ENCODE measurements around the gene KCNMA1. TPM values are rescaled to one million over a fixed set of nuclear protein-coding genes. Genes with fewer than 3 reads are reported as not detected.

Gene KCNMA1
- total RNA-seq, 2 donors from 2014 or later: 5.9 to 9.3 TPM

DNA sequence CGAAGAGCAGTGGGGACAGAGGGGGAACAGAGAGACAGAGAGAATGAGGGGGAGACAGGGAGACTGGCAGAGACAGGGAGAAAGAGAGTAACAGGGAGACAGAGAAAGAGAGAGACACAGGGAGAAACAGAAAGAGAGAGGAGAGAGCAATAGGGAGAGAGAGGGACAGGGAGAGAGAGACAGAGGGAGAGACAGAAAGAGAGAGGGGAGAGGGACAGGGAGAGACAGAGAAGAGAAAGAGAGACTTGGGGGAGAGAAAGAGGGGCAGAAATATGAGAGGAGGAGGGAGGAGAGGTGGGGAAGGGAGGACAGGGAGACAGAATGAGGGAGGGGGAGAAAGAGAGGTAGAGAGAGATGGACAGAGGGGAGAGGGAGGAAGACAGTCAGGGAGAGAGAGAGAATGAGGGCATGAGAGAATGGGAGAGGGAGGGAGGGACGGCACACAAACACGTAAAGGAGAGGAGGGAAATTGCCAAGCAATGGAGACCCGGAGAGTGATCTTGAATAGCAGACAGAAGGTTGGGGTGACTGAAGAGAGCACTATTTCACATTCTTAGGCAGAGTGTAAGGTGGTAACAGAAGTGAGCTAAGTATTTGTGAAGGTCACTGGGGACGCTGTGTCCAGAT is 33.3 kb upstream of the KCNMA1 start:
- Histone ChIP-seq H3K9me3 (no peaks in the 10 kb centered on the region), H3K27ac (no peak overlapping the region), H3K4me1 (peaks cover 6% of the 10 kb centered on the region), H3K36me3 (replicated peaks in 1 of 2; ENCODE audit: insufficient read depth in 1 of 2, low read depth in 2 of 2) (no peaks in the 10 kb centered on the region), H3K4me3 (no peak overlapping the region), H3K27me3 (no peaks in the 10 kb centered on the region)
- WGBS, 2 donors: 69 to 74% methylated on average over 5 of the region's 5 CpGs
- intact Hi-C loops (cut with DNase I): no loop called here
- TF ChIP-seq, protein P1, sequence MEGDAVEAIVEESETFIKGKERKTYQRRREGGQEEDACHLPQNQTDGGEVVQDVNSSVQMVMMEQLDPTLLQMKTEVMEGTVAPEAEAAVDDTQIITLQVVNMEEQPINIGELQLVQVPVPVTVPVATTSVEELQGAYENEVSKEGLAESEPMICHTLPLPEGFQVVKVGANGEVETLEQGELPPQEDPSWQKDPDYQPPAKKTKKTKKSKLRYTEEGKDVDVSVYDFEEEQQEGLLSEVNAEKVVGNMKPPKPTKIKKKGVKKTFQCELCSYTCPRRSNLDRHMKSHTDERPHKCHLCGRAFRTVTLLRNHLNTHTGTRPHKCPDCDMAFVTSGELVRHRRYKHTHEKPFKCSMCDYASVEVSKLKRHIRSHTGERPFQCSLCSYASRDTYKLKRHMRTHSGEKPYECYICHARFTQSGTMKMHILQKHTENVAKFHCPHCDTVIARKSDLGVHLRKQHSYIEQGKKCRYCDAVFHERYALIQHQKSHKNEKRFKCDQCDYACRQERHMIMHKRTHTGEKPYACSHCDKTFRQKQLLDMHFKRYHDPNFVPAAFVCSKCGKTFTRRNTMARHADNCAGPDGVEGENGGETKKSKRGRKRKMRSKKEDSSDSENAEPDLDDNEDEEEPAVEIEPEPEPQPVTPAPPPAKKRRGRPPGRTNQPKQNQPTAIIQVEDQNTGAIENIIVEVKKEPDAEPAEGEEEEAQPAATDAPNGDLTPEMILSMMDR (IDR thresholded peaks at IDR 0.05): no peak
- TF ChIP-seq POLR2A (IDR thresholded peaks at IDR 0.05): no peak
- DNase-seq (no peak), ATAC-seq (no peak)

DNA sequence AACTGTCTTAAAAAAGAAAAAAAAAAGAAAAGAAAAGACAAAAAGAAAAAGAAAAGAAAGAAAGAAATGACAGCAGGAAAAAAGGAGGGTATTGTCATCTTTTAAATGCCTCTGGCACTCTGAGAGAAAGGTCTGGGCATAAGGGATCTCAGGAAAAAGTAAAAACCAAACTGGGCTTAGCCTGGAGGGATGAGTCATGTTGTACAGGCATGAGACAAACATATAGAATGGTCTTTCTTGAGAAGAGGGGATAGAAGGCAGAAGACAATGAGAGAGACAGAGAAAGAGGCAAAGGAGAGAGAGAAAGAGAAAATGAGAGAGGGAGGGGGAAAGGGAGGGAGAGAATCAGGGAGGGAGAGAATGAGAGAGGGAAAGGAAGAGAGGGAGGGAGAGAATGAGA is 32.3 kb upstream of the KCNMA1 start:
- no peak for TF ChIP-seq POLR2A (IDR thresholded peaks at IDR 0.05)
- TF ChIP-seq, protein P1 (IDR thresholded peaks at IDR 0.05): no peak
- no peaks in the 10 kb centered on the region for H3K36me3 ChIP-seq (replicated peaks in 1 of 2; ENCODE audit: insufficient read depth in 1 of 2, low read depth in 2 of 2)
- ATAC-seq (no peak), DNase-seq (no peak)
- no peaks in the 10 kb centered on the region for H3K27me3 ChIP-seq
- no peaks in the 10 kb centered on the region for H3K9me3 ChIP-seq
- intact Hi-C loops (cut with DNase I): no loop called here
- H3K4me3 ChIP-seq: no peak overlapping the region
- peaks cover 6% of the 10 kb centered on the region for H3K4me1 ChIP-seq
- H3K27ac ChIP-seq: no peak overlapping the region

DNA sequence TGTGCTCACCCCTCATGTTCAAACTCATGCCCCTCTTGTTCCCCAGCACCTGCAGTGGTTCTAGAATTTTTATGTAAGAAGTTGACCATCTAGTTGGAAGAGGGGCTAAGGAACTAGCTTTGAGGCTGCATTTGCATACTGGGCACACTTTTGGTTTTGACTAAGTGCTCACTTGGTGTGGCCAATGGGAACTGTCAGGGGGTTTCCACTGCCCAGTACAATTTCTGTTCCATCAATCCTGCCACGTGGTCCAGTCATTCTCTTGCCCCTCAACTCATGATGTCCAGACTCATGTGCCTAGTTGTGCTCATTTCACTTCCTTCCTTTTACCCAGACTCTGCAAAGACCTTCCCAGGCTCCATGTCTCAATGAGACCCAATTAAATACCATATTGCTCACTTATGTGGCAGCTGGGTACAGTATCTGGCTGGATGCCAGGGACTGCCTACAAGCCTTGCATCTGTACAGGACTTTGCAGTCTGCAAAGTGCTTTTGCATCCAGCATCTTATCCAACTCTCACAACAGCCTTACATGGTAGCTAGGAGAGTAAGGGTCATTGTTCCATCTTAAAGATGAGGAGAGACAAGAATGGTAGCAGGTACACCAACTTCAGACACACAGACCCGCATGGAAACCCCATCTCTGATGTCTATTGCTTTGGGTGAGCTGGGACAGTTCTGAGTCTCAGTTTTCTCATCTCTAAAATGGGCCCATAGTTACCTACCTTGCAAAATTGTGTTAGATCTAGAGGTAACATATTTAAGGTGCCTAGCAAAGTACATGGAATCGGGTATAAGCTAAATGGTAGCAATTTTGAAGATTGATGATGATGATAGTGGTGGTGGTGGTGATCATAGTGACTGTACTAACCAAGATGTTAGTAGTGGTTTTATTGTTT is 30.1 kb upstream of the KCNMA1 start:
- peak in 1 of 4 donors; percentile 24 for DNase-seq
- Histone ChIP-seq H3K4me1 (peaks cover 3% of the 10 kb centered on the region), H3K9me3 (no peaks in the 10 kb centered on the region), H3K27me3 (no peaks in the 10 kb centered on the region), H3K36me3 (replicated peaks in 1 of 2; ENCODE audit: insufficient read depth in 1 of 2, low read depth in 2 of 2) (no peaks in the 10 kb centered on the region), H3K4me3 (no peak overlapping the region), H3K27ac (no peak overlapping the region)
- TF ChIP-seq, protein P1 (IDR thresholded peaks at IDR 0.05): no peak
- 73 to 75% methylated on average over 3 of the region's 3 CpGs for WGBS, 2 donors
- intact Hi-C loops (cut with DNase I): no loop called here
- no peak for ATAC-seq

DNA sequence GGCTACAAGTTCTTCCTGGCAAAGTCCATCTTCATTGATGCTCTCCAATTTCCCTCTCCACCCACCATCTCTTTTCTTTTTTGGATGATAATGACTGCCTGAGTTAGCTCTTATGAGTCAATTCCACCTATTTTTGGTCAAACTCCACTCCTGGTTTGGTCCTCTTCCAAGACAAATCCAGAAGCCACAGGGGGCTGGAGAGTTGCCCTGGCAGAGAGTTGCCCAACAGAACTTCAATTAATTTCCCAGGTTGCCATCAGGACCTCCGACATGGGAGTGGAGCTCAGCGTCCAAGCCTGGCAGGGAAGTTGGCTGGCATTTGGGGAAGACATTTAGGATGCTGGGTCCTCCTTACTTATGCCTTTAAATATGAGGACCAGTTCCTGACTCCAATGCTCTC is 29.2 kb upstream of the KCNMA1 start:
- no peak for ATAC-seq

More for the DNA sequence above, 29.2 kb upstream of the KCNMA1 start:
- Histone ChIP-seq H3K9me3 (no peaks in the 10 kb centered on the region), H3K27me3 (no peaks in the 10 kb centered on the region), H3K4me1 (peaks cover 3% of the 10 kb centered on the region), H3K27ac (no peak overlapping the region), H3K36me3 (replicated peaks in 1 of 2; ENCODE audit: insufficient read depth in 1 of 2, low read depth in 2 of 2) (no peaks in the 10 kb centered on the region), H3K4me3 (no peak overlapping the region)
- DNase-seq: no peak
- WGBS, 2 donors: 65 to 88% methylated on average over 2 of the region's 2 CpGs
- intact Hi-C loops (cut with DNase I): no loop called here
- TF ChIP-seq, protein P1 (IDR thresholded peaks at IDR 0.05): no peak
- TF ChIP-seq POLR2A (IDR thresholded peaks at IDR 0.05): no peak
